HG02981 (cell line): Measurements from ENCODE around the gene DNAH12.
"Not testable (repeated sequence)": the region's sequence is repeated elsewhere in the genome, so short reads cannot be mapped to it uniquely, and the experiment has no call there.

Experiments used
- ATAC-seq: cut with Tn5 transposase; IDR thresholded peaks from one replicate; pipeline ENCODE4 v1.9.1; 2021; ENCODE audit warnings: mild to moderate bottlenecking, moderate library complexity; ENCODE audit not compliant: unreplicated experiment

DNAH12 gene

GRCh38 chr3:57545636-57546268 is 1.6 kb upstream of the DNAH12 start:
- no peak for ATAC-seq

DNA sequence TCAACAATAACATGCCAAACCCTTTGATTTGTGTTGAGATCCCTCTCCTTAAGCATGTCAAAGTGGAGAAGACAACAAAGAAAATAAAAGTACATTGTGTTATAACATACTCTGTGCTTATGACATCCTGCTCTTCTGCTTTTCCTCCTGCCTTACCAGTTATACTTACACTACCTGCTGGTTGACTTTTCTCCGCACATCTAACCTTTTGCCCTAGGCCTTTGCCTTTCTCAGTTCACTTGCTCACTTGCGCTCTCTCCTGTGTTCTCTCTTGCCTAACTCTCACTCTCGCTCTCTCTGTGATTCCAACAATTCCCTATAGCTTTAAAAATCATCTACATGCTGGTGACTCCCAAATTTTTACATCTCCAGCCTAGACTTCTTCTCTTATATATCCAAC is 5.7 kb downstream of the DNAH12 start:
- no peak for ATAC-seq

DNA sequence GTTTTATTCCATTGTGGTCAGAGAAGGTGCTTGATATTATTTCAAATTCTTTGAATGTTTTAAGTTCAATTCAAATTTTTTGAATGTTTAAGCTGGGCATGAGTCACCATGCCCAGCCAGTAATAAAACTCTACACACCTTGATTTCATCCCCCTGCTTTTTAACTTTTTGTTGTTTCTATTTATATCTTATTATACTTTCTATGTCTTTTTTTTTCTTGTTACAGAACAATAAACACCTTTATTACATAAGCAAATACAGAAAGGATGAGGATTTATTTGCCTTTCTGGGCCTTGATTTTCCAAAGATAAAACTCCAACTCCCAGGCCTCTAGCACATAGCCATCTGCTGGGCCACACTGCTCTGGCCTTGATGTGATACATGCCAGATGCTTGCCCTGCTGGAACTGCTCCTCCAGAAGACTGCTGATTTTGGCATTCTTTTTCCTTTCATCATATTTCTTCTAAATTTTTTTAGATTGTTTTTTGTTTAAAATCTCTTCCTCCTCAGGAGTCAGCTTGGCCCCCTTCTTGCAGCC is 14.0 kb downstream of the DNAH12 start:
- no peak for ATAC-seq

DNA sequence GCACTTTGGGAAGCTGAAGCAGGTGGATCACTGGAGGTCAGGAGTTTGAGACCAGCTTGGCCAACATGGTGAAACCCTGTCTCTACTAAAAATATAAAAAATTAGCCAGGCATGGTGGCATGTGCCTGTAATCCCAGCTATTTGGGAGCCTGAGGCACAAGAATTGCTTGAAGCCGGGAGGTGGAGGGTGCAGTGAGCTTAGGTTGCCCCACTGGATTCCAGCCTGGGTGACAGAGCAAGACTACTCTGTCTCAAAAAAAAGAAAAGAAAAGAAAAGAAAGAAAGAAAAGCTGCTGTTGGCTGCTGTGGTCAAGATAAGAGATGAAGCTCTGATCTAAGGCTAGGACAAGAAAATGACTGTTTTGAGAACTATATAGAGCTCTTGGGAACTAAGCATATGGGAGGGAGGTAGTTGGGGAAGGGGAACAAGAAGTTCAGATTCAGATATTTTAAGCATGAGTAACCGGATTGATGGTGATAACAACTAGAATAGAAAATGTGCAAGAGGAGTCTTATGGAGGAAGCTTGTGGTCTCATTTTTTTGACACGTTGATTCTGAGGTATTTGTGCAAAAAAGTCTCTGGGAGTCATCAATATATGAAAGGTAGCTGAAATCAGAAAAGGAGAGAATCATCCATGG is 25.7 kb downstream of the DNAH12 start:
- ATAC-seq, result no peak

GRCh38 chr3:57512166-57512565 is 32.0 kb downstream of the DNAH12 start:
- no peak for ATAC-seq

DNA sequence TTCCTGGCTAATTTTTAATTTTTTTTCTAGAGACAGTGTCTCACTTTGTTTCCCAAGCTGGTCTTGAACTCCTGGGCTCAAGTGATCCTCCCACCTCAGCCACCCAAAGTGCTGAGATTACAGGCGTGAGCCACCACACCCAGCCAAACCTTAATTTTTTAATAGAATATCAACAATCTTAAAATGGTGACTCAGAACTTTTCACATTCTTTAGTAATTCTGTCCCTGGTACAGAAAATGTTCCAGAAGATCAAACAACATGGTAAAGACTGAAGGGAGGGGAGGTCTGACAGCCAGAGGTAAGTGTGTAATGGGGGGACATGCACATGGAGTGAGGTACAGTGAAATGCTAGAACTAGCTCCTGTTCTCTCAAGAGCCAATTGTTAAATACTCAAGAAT is 38.2 kb downstream of the DNAH12 start:
- no peak for ATAC-seq

DNA sequence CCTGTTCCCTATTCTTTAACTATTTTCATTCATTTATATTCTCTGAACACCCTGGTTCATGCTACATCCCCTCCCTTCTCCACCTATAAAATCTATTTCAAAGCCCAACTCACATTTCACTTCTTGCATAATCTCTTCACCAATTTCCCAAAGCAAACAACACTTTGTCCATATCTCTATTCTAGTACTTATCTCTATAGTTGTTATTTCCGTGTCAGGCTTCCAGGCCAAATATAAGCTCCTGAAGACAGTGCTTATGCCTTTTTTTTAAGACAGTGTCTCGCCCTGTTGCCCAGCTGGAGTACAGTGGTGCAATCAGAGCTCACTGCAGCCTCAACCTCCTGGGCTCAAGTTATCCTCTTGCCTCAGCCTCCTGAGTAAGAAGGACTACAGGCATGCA is 43.6 kb downstream of the DNAH12 start:
- ATAC-seq, result no peak

GRCh38 chr3:57497904-57498303 is 46.2 kb downstream of the DNAH12 start:
- no peak for ATAC-seq

- ATAC-seq, result no peak
These were observed 59.6 kb downstream of the DNAH12 start for GRCh38 chr3:57484563-57484962.

DNA sequence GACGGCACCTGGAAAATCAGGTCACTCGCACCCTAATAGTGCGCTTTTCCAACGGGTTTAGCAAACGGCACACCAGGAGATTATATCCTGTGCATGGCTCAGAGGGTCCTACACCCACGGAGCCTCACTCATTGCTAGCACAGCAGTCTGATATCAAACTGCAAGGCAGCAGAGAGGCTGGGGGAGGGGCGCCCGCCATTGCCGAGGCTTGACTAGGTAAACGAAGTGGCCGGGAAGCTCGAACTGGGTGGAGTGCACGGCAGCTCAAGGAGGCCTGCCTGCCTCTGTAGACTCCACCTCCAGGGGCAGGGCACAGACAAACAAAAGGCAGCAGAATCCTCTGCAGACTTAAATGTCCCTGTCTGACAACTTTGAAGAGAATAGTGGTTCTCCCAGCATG is 67.0 kb downstream of the DNAH12 start:
- not testable (repeated sequence) for ATAC-seq

DNA sequence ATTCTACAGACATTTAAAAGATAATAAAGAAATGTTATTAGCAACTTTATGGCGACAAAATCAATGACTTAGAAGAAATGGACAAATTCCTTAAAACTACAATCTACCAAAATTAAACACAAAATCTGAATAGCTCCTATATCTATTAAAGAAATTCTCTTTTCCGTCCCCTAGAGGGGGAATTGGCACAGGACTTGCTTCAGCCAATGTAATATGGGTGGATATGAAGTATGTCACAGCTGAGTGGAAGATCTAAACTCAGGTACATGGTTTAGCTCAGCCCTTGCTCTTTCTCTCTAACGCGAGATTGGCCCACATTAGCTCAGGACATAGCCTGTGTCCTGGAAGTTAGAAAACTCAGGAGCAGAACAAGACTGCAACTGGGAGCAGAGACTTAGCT is 79.3 kb downstream of the DNAH12 start:
- ATAC-seq, result no peak

DNA sequence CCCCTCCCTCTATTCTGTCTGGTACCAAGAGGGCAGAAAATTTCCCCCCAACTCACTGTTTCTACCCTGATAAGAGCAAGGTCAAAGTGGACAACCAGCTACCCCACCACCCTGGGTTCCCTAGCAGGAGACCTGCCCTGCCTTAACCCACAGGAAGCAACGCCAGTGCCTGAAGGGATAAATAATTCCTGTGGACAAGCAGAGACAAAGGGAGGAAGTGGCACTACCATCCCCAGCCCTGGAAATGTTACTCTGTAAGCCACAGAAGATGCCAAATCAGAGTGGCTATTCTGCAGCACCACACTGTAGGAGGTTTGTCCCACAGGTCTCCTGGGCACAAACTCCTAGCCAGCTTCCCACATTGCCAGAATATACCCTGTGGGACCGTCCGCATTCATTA is 80.1 kb downstream of the DNAH12 start:
- ATAC-seq, result no peak

DNA sequence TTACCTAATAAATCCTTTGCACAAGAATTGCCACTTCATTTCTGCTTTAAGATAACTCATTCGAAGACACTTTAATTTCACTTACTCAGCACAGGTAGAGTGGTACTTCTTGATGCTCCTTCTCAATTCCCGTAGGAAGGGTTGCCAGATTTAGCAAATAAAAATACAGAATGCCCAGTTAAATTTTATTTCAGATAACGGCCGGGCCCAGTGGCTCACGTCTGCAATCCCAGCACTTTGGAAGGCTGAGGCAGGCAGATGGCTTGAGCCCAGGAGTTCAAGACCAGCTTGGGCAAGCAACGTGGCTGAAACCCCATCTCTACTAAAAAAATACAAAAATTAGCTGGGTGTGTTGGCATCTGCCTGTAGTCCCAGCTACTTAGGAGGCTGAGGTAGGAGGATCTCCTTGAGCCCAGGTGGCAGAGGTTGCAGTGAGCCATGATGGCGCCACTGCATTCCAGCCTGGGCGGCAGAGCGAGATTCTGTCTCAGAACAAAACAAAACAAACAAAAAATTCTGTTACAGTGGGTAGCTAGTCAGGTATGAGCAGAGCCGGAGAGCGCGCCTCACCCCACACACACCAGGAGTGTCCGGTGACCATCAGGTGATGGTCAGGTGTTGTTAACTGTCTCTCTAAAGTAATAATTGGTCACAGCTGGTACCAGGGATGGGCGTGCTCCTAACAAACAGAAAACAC is 92.8 kb downstream of the DNAH12 start:
- ATAC-seq, result no peak

GRCh38 chr3:57449276-57449847 is 94.8 kb downstream of the DNAH12 start:
- not testable (repeated sequence) for ATAC-seq

GRCh38 chr3:57448489-57448888 is 95.7 kb downstream of the DNAH12 start:
- not testable (repeated sequence) for ATAC-seq

DNA sequence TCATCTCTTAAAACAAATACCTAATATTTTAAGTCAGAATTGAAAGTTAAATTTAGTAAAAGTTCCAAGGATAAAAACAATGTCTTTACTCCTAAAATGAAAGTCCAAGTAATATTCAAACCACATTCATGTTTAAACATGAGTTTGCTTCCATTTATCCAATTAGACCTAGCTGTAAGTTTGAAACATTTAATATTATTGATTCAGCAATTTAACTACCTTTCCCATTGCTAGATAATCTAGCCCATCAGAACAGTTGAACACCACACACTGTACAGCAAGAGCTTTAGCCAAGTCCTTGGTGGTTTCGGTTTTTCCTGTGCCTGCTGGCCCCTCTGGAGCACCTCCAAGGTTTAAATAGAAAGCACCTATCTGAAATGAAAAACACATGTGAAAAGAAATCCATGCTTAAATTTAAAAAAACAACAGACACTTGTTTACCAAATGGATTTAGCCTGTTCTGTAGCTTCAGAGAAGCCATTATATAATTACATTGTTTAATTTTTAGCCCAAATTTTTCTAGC is 97.8 kb downstream of the DNAH12 start:
- ATAC-seq, result no peak

DNA sequence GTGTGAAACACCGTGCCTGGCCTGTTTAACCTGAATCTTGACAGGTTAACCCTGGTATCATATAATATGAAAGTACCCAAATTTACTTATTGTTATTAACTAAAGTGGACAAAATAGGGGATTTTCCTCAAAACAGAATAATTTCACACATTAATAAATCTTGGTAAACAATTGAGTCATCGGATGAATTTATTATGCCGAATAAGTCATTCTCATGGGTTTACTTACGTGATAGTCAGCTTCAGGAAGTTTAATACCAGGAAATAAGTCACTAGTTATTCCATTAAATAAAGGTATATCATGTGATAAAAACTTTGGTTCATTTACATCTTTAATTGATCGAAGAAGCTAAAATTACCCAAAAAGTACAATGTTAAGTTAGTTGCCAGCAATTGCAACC is 99.7 kb downstream of the DNAH12 start:
- no peak for ATAC-seq

- not testable (repeated sequence) for ATAC-seq
These were observed 104.0 kb downstream of the DNAH12 start for GRCh38 chr3:57440144-57440543.

- not testable (repeated sequence) for ATAC-seq
These were observed 105.7 kb downstream of the DNAH12 start for GRCh38 chr3:57438460-57438859.

DNA sequence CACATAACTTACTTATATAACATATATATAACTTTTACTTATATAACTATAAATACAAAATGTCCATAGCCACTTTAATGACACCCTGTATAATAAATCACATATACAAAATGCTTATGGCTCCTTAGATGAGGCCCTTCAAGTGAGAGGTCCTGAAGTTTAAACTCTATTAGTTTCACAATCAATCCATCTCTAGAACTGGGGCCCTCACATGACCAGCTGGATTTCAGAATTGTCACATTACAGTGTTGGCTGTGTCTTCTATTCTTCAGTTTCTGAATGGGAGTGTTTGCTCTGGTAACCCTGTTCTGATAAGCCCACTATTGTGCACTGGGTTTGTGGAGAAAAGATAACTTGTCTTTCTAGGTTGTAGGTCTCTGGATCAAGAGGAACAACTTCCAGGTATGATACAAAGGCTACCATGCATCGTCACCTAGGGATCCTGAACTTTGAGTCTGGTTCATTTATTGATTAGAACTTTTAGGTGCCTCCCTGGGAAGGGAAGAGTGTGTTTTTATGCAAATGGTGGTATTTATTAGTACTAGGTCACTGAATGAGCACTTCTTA is 107.9 kb downstream of the DNAH12 start:
- no peak for ATAC-seq

DNA sequence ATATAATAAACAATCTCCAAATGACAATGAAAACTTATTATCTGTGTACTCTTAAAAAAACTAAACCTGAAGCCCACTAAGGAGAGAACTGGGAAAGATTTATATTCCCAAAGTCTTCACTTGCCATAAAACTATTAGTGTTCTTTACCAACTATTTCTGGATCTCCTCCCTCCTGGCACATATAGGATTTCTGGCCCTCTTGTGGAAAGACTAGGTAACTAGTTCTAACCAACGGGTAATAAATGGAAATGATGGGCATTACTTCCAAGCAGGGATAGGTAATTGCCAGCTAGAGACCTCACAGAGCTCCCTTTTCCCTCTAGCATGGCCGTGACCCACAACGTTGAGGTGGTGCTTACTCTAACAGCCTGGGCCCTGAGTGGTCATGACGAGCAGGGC is 110.1 kb downstream of the DNAH12 start:
- ATAC-seq, result no peak
